Measurements from ENCODE around the gene AKT1S1. TPM values are rescaled to one million over a fixed set of nuclear protein-coding genes. Genes with fewer than 3 reads are reported as not detected.

The AKT1S1 gene
- total RNA-seq, 1 donor from 2014 or later: 3.1 TPM

DNA sequence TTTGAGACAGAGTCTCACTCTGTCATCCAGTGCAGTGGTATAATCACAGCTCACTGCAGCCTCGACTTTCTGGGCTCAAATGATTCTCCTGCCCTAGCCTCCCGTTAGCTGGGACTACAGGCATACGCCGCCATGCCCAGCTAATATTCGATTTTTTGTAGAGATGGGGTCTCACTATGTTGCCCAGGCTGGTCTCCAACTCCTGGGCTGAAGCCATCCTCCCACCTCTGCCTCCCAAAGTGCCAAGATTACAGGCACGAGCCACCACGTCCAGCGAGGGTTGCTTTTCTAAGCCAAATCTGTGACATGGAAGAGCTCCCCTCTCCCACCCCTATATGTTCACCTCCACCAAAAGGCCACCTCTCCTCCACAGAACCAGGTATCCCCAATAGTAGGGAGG lies 40.9 kb upstream of the AKT1S1 start:
- peaks cover 23 to 33% (median 31%) of the 10 kb centered on the region in 3 donors for H3K36me3 ChIP-seq (ENCODE audit: control insufficient read depth in 3 of 3, insufficient read depth in 3 of 3, low read length in 3 of 3)
- no peak overlapping the region for H3K27ac ChIP-seq (ENCODE audit: low read depth, low read length)
- H3K9ac ChIP-seq (ENCODE audit: low read depth in 1 of 3, low read length in 3 of 3): no peak overlapping the region
- H3K4me3 ChIP-seq (ENCODE audit: low read length in 3 of 3): no peak overlapping the region
- no peaks in the 10 kb centered on the region for H3K27me3 ChIP-seq (ENCODE audit: control insufficient read depth in 3 of 3, insufficient read depth in 3 of 3, low read length in 3 of 3)
- peaks cover 6 to 24% (median 14%) of the 10 kb centered on the region in 3 donors for H3K4me1 ChIP-seq (ENCODE audit: control insufficient read depth in 3 of 3, insufficient read depth in 3 of 3, low read length in 3 of 3)
- H3K9me3 ChIP-seq (ENCODE audit: control insufficient read depth in 3 of 3, low read length in 3 of 3): no peaks in the 10 kb centered on the region

DNA sequence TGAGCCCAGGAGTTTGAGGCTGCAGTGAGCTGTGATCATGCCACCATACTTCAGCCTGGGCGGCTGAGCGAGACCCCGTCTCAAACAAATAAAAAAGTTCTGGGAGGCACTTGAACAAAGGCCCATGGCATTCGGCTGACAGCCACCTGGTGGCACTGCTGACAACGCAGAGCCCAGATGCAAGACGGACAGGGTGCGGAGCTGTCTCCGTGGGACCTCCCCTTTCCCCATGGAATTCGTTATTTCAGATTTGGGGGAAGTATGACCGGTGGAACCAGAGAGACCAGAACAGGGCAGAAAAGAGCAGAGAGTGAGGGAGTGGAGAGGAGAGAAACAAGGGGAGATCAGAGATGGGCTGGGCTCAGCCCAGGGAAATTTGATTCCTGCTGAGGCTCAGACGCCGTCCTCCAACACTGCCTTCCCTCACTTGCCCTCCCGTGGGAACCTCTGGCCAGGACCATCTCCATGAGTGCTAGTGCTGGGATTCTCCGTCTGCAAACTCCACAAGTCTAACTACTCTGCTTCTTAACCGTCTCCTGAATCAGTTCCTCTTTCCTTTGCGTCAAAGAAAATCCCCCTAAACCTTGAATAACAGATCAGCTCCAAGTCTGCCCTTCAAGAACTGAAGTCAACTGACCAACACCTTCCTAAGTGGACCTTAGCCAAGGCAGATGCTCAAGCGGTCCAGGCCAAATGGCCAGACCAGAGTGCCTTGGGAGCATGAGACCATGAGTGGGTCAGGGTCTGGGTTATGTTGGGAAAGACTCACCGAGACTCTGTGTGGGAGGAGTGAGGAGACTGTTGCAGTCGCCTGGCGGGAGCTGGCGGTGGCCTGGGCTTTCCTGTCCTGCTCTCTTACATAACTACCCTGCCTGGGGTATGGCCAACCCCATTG lies 39.9 kb upstream of the AKT1S1 start:
- Histone ChIP-seq H3K4me3 (ENCODE audit: low read length in 3 of 3) (no peak overlapping the region), H3K9me3 (ENCODE audit: control insufficient read depth in 3 of 3, low read length in 3 of 3) (no peaks in the 10 kb centered on the region), H3K36me3 (ENCODE audit: control insufficient read depth in 3 of 3, insufficient read depth in 3 of 3, low read length in 3 of 3) (peaks cover 23 to 31% (median 27%) of the 10 kb centered on the region in 3 donors), H3K27ac (ENCODE audit: low read depth, low read length) (peak overlapping the region; percentile 51), H3K27me3 (ENCODE audit: control insufficient read depth in 3 of 3, insufficient read depth in 3 of 3, low read length in 3 of 3) (no peaks in the 10 kb centered on the region), H3K9ac (ENCODE audit: low read depth in 1 of 3, low read length in 3 of 3) (no peak overlapping the region), H3K4me1 (ENCODE audit: control insufficient read depth in 3 of 3, insufficient read depth in 3 of 3, low read length in 3 of 3) (peaks cover 0 to 16% (median 6%) of the 10 kb centered on the region in 3 donors)

DNA sequence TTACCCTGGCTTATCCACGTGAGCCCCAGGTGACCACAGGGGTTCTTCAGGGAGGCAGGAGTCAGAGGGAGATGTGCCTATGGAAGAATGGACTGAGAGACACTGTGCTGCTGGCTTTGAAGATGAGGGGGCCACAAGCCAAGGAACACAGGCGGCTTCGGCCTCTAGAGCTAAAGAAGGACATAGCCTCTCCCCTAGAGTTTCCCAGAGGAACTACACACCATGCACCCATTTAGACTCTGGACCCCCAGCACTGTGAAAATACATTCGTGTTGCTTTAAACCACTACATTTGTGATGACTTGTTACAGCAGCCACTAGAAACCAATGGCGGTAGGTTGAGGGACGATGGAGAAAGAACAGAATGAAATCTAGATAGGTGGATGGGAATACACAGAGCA lies 38.1 kb upstream of the AKT1S1 start:
- Histone ChIP-seq H3K27me3 (ENCODE audit: control insufficient read depth in 3 of 3, insufficient read depth in 3 of 3, low read length in 3 of 3) (no peaks in the 10 kb centered on the region), H3K9me3 (ENCODE audit: control insufficient read depth in 3 of 3, low read length in 3 of 3) (no peaks in the 10 kb centered on the region), H3K9ac (ENCODE audit: low read depth in 1 of 3, low read length in 3 of 3) (no peak overlapping the region), H3K27ac (ENCODE audit: low read depth, low read length) (no peak overlapping the region), H3K4me1 (ENCODE audit: control insufficient read depth in 3 of 3, insufficient read depth in 3 of 3, low read length in 3 of 3) (peaks cover 4 to 14% (median 5%) of the 10 kb centered on the region in 3 donors), H3K36me3 (ENCODE audit: control insufficient read depth in 3 of 3, insufficient read depth in 3 of 3, low read length in 3 of 3) (peaks cover 23 to 28% (median 24%) of the 10 kb centered on the region in 3 donors), H3K4me3 (ENCODE audit: low read length in 3 of 3) (no peak overlapping the region)

DNA sequence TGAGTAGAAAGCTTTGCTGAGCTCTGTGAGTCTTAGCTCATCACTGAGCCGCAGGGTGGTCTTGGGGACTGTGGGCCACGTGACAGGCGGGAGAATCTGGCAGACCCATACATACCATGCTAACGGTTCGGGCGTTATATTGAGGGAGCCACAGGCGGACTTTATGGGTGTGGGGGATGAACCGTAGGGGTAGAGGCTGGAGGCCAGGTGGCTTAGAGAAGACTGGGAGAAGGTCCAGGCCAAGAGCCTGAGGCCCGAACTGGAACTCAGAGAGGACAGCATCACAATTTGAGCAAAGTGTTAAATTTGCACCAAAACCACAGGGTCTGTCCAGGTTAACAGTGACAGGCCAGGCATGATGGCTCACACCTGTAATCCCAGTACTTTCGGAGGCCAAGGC lies 36.6 kb upstream of the AKT1S1 start:
- Histone ChIP-seq H3K36me3 (ENCODE audit: control insufficient read depth in 3 of 3, insufficient read depth in 3 of 3, low read length in 3 of 3) (peaks cover 25 to 38% (median 32%) of the 10 kb centered on the region in 3 donors), H3K9ac (ENCODE audit: low read depth in 1 of 3, low read length in 3 of 3) (no peak overlapping the region)

DNA sequence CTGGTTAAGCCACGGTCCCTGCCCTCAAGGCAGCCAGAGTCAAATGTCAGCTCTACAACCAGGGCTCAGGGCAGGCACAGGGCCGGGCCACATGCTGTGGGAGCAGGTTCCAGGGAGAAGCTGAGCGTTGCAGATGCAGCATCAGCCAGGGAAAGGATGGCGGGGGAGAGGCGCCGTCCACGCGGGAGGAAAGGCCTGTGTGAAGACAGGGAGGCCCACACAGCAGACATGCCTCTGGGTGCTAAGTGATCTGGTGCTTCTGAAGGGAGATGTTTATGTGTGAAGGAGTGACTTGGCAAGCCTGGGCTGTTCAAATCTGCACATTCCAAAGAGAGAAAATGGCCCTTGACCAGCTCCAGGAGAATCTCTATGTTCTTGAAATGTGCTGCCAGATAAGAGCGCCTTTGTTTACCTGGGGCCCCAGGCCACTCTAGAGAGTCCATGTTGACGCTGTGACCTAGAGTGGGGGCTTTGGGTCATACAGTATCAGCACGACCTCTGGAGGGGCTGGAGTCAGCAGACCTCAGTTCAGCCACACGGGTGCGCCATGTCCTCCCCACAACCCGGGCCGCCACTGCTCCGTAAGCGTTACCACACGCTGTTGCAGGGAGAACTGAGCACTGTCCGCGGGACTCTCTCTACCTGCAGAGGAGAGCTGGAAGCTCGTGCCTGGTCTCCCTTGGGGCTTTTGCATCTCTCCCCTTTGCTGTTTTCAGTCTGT lies 36.0 kb upstream of the AKT1S1 start:
- Histone ChIP-seq H3K4me3 (ENCODE audit: low read length in 3 of 3) (no peak overlapping the region), H3K9me3 (ENCODE audit: control insufficient read depth in 3 of 3, low read length in 3 of 3) (no peaks in the 10 kb centered on the region), H3K27ac (ENCODE audit: low read depth, low read length) (no peak overlapping the region), H3K27me3 (ENCODE audit: control insufficient read depth in 3 of 3, insufficient read depth in 3 of 3, low read length in 3 of 3) (no peaks in the 10 kb centered on the region), H3K36me3 (ENCODE audit: control insufficient read depth in 3 of 3, insufficient read depth in 3 of 3, low read length in 3 of 3) (peaks cover 28 to 42% (median 35%) of the 10 kb centered on the region in 3 donors), H3K9ac (ENCODE audit: low read depth in 1 of 3, low read length in 3 of 3) (no peak overlapping the region), H3K4me1 (ENCODE audit: control insufficient read depth in 3 of 3, insufficient read depth in 3 of 3, low read length in 3 of 3) (peaks cover 4 to 14% (median 5%) of the 10 kb centered on the region in 3 donors)

More for the DNA sequence above, 36.6 kb upstream of the AKT1S1 start:
- no peak overlapping the region for H3K27ac ChIP-seq (ENCODE audit: low read depth, low read length)
- H3K4me1 ChIP-seq (ENCODE audit: control insufficient read depth in 3 of 3, insufficient read depth in 3 of 3, low read length in 3 of 3): peaks cover 4 to 14% (median 5%) of the 10 kb centered on the region in 3 donors
- H3K9me3 ChIP-seq (ENCODE audit: control insufficient read depth in 3 of 3, low read length in 3 of 3): no peaks in the 10 kb centered on the region
- no peaks in the 10 kb centered on the region for H3K27me3 ChIP-seq (ENCODE audit: control insufficient read depth in 3 of 3, insufficient read depth in 3 of 3, low read length in 3 of 3)
- no peak overlapping the region for H3K4me3 ChIP-seq (ENCODE audit: low read length in 3 of 3)

DNA sequence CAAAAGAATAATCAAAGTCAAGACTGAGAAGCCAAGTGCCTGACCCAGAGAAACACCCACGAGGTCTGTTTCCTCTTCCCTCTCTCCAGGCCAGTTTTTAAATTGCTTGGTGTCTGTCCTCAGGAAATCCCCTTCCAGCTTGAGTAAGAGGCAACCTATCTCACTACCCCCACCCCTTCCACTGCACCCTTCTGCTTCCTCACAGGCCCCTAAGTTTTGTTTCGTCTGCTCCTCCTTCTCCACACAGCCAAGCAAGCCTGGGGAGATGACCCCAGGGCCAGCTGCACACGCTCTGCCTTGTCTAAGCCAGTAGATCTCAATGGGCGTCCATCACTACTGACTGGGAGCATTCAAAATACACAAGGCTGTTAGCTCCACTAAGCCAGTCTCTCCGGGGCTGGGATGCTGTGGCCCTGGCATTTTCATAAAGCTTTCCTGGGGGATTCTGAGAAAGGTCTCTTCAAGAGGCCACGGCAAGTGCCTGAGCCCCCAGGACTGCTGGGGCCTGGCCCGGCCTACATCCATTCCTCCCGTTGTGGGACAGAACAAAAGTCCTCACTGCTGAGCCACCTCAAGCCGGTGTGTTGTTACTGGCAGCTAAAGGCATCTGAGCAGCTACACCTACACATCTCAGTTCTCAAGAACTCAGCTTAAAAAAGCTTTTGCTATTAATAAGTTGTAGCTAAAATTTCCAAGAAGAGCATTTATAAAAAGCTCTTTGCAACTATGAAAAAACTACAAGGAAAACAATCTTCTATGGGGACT lies 34.4 kb upstream of the AKT1S1 start:
- Histone ChIP-seq H3K9ac (ENCODE audit: low read depth in 1 of 3, low read length in 3 of 3) (no peak overlapping the region), H3K4me1 (ENCODE audit: control insufficient read depth in 3 of 3, insufficient read depth in 3 of 3, low read length in 3 of 3) (peaks cover 5 to 6% (median 6%) of the 10 kb centered on the region in 3 donors), H3K27ac (ENCODE audit: low read depth, low read length) (peak overlapping the region; percentile 60), H3K27me3 (ENCODE audit: control insufficient read depth in 3 of 3, insufficient read depth in 3 of 3, low read length in 3 of 3) (no peaks in the 10 kb centered on the region), H3K9me3 (ENCODE audit: control insufficient read depth in 3 of 3, low read length in 3 of 3) (no peaks in the 10 kb centered on the region), H3K4me3 (ENCODE audit: low read length in 3 of 3) (no peak overlapping the region), H3K36me3 (ENCODE audit: control insufficient read depth in 3 of 3, insufficient read depth in 3 of 3, low read length in 3 of 3) (peaks cover 35 to 46% (median 36%) of the 10 kb centered on the region in 3 donors)

DNA sequence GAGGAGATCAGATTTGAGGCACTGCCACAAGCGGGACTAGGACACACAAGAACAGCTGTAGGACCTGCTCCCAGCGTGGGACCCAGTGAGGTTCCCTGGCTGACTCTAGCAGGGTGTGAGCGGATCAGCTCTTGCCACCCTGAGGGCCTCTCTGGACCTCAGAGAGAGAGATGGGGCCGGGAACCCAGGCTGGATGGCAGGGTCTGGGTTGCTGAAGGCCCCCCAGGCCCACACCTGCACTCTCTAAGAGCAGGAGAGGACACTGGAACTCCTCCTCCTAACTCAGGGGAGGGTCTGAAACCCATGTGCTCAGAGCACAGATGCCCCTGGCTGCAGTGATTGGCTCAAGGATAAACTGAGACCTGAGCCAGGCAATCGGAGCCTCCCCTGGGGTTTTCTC lies 33.0 kb upstream of the AKT1S1 start:
- Histone ChIP-seq H3K36me3 (ENCODE audit: control insufficient read depth in 3 of 3, insufficient read depth in 3 of 3, low read length in 3 of 3) (peaks cover 26 to 41% (median 31%) of the 10 kb centered on the region in 3 donors), H3K27ac (ENCODE audit: low read depth, low read length) (no peak overlapping the region)

DNA sequence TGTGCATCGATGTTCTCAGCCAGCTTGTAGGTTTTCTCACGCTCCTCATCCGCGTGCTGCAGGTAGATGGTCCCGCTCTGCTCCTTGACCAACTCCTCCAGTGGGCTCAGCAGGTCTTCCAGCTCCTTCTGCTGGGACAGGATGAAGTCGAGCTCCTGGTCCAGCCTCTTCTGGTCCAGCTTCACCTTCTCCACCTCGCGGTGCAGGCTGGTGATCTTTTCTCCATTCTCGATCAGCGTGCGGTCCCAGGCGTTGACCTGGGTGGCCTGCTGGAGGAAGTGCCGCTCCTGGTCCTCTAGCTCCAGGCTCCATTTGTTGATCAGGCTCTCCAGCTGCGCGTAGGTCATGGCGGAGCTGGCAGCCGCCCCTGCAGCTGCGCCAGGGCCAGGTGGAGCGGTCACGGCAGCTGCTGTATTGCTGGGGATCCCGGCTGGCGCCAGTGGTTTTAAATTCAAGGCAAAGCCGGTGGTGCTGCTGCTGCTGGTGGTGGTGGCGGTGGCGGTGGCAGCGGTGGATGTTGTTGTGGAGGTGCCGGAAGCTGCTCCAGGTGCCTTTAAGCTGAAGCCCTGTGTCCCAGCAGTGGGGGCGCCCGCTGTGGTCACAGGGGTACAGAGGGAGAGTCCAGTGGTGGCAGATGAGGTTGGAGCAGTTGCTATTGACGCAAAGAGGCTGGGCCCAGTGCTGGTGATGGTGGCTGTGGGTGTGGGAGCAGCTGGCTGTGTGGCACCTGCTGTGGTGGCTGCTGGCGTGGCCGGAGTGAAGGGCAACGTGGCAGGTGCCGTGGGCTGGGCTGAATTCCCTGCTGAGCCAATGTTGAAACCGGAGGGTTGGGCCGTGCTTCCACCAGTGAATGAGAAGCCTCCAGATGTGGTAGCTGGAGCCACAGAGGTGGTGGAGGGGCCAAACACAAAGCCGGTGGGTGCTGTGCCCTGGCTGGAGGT lies 31.6 kb upstream of the AKT1S1 start:
- Histone ChIP-seq H3K4me3 (ENCODE audit: low read length in 3 of 3) (no peak overlapping the region), H3K27ac (ENCODE audit: low read depth, low read length) (no peak overlapping the region), H3K9ac (ENCODE audit: low read depth in 1 of 3, low read length in 3 of 3) (no peak overlapping the region), H3K9me3 (ENCODE audit: control insufficient read depth in 3 of 3, low read length in 3 of 3) (no peaks in the 10 kb centered on the region), H3K27me3 (ENCODE audit: control insufficient read depth in 3 of 3, insufficient read depth in 3 of 3, low read length in 3 of 3) (no peaks in the 10 kb centered on the region), H3K4me1 (ENCODE audit: control insufficient read depth in 3 of 3, insufficient read depth in 3 of 3, low read length in 3 of 3) (peaks cover 5 to 8% (median 6%) of the 10 kb centered on the region in 3 donors), H3K36me3 (ENCODE audit: control insufficient read depth in 3 of 3, insufficient read depth in 3 of 3, low read length in 3 of 3) (peaks cover 21 to 35% (median 27%) of the 10 kb centered on the region in 3 donors)

More for the DNA sequence above, 33.0 kb upstream of the AKT1S1 start:
- no peaks in the 10 kb centered on the region for H3K9me3 ChIP-seq (ENCODE audit: control insufficient read depth in 3 of 3, low read length in 3 of 3)
- peaks cover 5 to 8% (median 6%) of the 10 kb centered on the region in 3 donors for H3K4me1 ChIP-seq (ENCODE audit: control insufficient read depth in 3 of 3, insufficient read depth in 3 of 3, low read length in 3 of 3)
- H3K4me3 ChIP-seq (ENCODE audit: low read length in 3 of 3): no peak overlapping the region
- H3K9ac ChIP-seq (ENCODE audit: low read depth in 1 of 3, low read length in 3 of 3): no peak overlapping the region
- H3K27me3 ChIP-seq (ENCODE audit: control insufficient read depth in 3 of 3, insufficient read depth in 3 of 3, low read length in 3 of 3): no peaks in the 10 kb centered on the region

Measured in skeletal muscle tissue (tissue), 4 donors.